Measurements from ENCODE around the gene FOXN3.
"Not testable (repeated sequence)": the region's sequence is repeated elsewhere in the genome, so short reads cannot be mapped to it uniquely, and the experiment has no call there.

Gene FOXN3

DNA sequence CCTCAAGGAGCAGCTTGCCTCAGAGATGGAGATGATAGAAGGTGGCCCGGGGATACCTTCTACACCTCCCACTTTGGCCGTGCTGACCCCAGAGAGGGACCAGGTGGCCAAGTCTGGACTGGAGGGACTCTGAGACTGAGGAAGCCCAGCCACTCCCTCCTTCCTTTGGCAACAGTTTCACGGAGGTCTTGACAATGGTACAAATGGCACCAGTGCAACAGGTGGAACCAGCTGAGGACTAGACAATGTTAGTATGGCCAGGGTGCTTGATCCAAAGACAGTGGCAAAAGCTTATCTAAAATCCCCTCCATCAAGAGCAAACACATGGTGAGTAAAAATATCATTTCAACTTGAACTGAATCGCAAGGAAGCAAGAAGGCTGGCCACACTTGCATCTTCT is 117.4 kb downstream of the FOXN3 start:
- no peaks in the 10 kb centered on the region for H3K36me3 ChIP-seq (ENCODE audit: insufficient read depth, low read length)
- H3K9me3 ChIP-seq (ENCODE audit: low read length), result peaks cover 4% of the 10 kb centered on the region
- no peak overlapping the region for H2AFZ ChIP-seq (ENCODE audit: low read depth, low read length)
- H3K4me3 ChIP-seq (ENCODE audit: low read length), result no peak overlapping the region
- peaks cover 24% of the 10 kb centered on the region for H3K4me1 ChIP-seq (ENCODE audit: insufficient read depth, low read length)
- H3K27me3 ChIP-seq (ENCODE audit: insufficient read depth, low read length), result no peaks in the 10 kb centered on the region

DNA sequence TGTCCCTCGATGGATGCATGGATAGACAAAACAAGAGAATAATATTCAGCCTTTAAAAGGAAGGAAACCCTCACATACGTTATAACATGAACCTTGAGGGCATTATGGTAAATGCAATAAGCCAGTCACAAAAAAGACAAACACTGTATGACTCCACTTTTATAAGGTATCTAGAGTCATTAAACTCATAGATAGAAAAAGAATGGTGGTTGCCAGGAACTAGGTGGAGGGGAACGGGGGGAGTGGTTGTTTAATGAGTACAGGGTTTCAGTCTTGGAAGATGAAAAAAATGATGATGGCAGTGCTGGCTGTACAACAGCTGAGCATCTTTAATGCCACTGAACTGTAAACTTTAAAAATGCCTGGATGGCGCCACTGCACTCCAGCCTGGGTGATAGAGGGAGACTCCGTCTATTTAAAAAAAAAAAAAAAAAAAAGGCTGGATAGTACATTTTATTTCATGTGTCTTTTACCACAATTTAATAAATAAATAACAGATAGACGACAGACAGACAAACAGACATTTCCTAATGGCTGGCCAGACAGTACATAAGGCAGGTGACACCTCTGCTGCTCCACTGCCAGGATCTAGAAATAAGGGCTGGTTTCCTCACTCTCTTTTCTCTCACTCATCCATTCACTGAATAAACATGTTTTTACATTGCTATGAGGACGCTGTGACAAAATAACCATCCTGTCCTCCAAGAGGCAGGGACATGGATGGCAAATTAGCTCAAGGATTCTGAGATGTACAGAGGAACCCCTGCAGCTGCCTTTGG is 118.8 kb downstream of the FOXN3 start:
- Histone ChIP-seq H2AFZ (ENCODE audit: low read depth, low read length) (no peak overlapping the region), H3K9me3 (ENCODE audit: low read length) (peaks cover 4% of the 10 kb centered on the region), H3K4me3 (ENCODE audit: low read length) (no peak overlapping the region), H3K36me3 (ENCODE audit: insufficient read depth, low read length) (no peaks in the 10 kb centered on the region), H3K4me1 (ENCODE audit: insufficient read depth, low read length) (peaks cover 21% of the 10 kb centered on the region), H3K27me3 (ENCODE audit: insufficient read depth, low read length) (no peaks in the 10 kb centered on the region)

DNA sequence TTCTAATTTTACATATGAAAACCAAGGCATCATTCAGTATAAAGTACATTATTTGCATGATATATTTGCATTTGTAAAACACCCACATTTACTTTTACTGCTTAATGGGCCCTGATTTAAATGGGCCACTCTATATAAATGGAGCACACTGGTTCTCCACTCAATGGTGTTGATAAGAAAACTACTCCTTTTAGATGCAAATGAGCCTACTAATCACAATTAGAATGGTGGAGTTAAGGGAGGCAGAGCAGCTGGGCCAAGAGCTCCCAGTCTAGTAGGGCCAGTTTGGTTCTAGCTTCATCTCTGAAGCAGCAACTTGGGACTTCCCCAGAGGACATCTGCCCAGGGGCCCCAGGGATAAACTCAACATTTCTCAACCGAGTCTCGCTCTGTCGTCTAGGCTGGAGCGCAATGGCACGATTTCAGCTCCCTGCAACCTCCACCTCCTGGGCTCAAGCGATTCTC is 120.7 kb downstream of the FOXN3 start:
- Histone ChIP-seq H3K36me3 (ENCODE audit: insufficient read depth, low read length) (no peaks in the 10 kb centered on the region), H3K4me1 (ENCODE audit: insufficient read depth, low read length) (peaks cover 18% of the 10 kb centered on the region), H3K9me3 (ENCODE audit: low read length) (peaks cover 4% of the 10 kb centered on the region), H3K27me3 (ENCODE audit: insufficient read depth, low read length) (no peaks in the 10 kb centered on the region), H2AFZ (ENCODE audit: low read depth, low read length) (no peak overlapping the region), H3K4me3 (ENCODE audit: low read length) (no peak overlapping the region)

DNA sequence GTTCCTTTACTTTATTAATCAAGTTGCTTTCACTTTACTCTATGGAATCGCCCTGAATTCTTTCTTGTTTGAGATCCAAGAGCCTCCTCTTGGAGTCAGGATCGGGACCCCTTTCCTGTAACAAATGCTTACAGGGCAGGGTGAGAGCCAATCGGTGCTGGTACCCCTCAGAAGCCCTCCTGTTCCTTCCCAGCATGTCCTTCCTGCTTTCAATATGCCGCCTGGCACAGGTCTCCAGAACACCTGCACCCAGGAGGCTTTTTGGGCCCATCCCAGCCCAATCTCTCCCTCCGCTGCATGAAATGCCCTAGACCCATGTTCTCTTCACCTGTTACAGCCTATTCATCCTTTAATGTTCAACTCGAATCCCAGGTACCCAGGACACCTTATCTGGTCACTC is 122.2 kb downstream of the FOXN3 start:
- Histone ChIP-seq H3K36me3 (ENCODE audit: insufficient read depth, low read length) (no peaks in the 10 kb centered on the region), H3K4me3 (ENCODE audit: low read length) (no peak overlapping the region), H3K27me3 (ENCODE audit: insufficient read depth, low read length) (no peaks in the 10 kb centered on the region), H3K9me3 (ENCODE audit: low read length) (peaks cover 4% of the 10 kb centered on the region), H3K4me1 (ENCODE audit: insufficient read depth, low read length) (peaks cover 18% of the 10 kb centered on the region), H2AFZ (ENCODE audit: low read depth, low read length) (no peak overlapping the region)

DNA sequence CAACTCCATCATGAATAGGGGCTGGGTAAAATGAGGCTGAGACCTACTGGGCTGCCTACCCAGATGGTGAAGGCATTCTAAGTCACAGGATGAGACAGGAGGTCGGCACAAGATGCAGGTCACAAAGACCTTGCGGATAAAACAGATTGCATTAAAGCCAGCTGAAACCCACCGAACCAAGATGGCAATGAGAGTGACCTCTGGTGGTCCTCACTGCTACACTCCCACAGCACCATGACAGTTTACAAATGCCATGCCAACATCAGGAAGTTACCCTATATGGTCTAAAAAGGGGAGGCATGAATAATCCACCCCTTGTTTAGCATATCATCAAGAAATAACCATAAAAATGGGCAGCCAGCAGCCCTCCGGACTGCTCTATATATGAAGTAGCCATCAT is 122.6 kb downstream of the FOXN3 start:
- not testable (repeated sequence) for H3K4me3 ChIP-seq (ENCODE audit: low read length); H3K36me3 ChIP-seq (ENCODE audit: insufficient read depth, low read length); H2AFZ ChIP-seq (ENCODE audit: low read depth, low read length); H3K27me3 ChIP-seq (ENCODE audit: insufficient read depth, low read length); H3K9me3 ChIP-seq (ENCODE audit: low read length)
- H3K4me1 ChIP-seq (ENCODE audit: insufficient read depth, low read length), result peaks cover 18% of the 10 kb centered on the region

- Histone ChIP-seq H2AFZ (ENCODE audit: low read depth, low read length) (no peak overlapping the region), H3K9me3 (ENCODE audit: low read length) (no peaks in the 10 kb centered on the region), H3K27me3 (ENCODE audit: insufficient read depth, low read length) (no peaks in the 10 kb centered on the region), H3K4me1 (ENCODE audit: insufficient read depth, low read length) (peaks cover 18% of the 10 kb centered on the region), H3K4me3 (ENCODE audit: low read length) (no peak overlapping the region), H3K36me3 (ENCODE audit: insufficient read depth, low read length) (no peaks in the 10 kb centered on the region)
These were observed 123.0 kb downstream of the FOXN3 start for GRCh38 chr14:89294060-89294459.

GRCh38 chr14:89293314-89293916 is 123.6 kb downstream of the FOXN3 start:
- Histone ChIP-seq H2AFZ (ENCODE audit: low read depth, low read length) (no peak overlapping the region), H3K4me1 (ENCODE audit: insufficient read depth, low read length) (peaks cover 18% of the 10 kb centered on the region), H3K9me3 (ENCODE audit: low read length) (no peaks in the 10 kb centered on the region), H3K27me3 (ENCODE audit: insufficient read depth, low read length) (no peaks in the 10 kb centered on the region), H3K4me3 (ENCODE audit: low read length) (no peak overlapping the region), H3K36me3 (ENCODE audit: insufficient read depth, low read length) (no peaks in the 10 kb centered on the region)

DNA sequence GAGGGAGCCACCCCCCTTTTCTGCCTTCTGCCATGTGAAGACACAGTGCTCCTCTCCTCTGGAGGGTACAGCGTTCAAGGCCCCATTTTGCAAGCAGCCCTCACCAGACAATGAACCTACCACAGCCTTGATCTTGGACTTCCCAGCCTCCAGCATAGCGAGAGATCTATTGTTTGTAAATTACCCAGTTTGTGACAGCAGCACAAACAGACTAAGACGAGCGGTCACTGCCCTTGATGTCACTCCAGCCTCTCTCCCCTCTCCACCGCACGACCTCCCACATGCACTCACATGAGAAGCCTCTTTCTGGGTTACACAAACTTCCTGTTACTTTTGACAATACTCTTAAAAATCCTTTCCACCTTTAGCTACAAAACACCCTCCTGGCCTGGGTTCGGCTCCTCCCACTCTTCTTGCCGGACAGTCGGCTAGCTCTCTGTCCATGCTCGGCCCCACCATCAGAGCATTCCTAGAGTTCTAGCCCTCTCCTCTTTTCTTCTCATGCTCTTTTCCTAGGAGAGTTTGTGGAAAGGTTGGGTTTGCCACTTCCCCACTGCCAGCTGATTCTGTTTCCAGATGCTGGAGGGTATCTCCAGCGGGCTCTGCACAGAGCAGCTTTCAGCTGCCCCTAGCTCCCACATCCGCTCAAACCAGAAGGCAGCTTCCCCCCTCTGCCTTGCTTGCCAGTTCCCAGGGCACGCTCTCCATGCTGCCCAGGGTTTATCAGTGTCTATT is 124.3 kb downstream of the FOXN3 start:
- H3K9me3 ChIP-seq (ENCODE audit: low read length), result no peaks in the 10 kb centered on the region
- no peaks in the 10 kb centered on the region for H3K27me3 ChIP-seq (ENCODE audit: insufficient read depth, low read length)
- H3K36me3 ChIP-seq (ENCODE audit: insufficient read depth, low read length), result no peaks in the 10 kb centered on the region
- peaks cover 18% of the 10 kb centered on the region for H3K4me1 ChIP-seq (ENCODE audit: insufficient read depth, low read length)
- H2AFZ ChIP-seq (ENCODE audit: low read depth, low read length), result no peak overlapping the region
- H3K4me3 ChIP-seq (ENCODE audit: low read length), result no peak overlapping the region

GRCh38 chr14:89291351-89291940 is 125.6 kb downstream of the FOXN3 start:
- no peaks in the 10 kb centered on the region for H3K27me3 ChIP-seq (ENCODE audit: insufficient read depth, low read length)
- no peaks in the 10 kb centered on the region for H3K36me3 ChIP-seq (ENCODE audit: insufficient read depth, low read length)
- no peak overlapping the region for H2AFZ ChIP-seq (ENCODE audit: low read depth, low read length)
- no peak overlapping the region for H3K4me3 ChIP-seq (ENCODE audit: low read length)
- peaks cover 18% of the 10 kb centered on the region for H3K4me1 ChIP-seq (ENCODE audit: insufficient read depth, low read length)
- H3K9me3 ChIP-seq (ENCODE audit: low read length), result no peaks in the 10 kb centered on the region

- Histone ChIP-seq H2AFZ (ENCODE audit: low read depth, low read length) (no peak overlapping the region), H3K36me3 (ENCODE audit: insufficient read depth, low read length) (no peaks in the 10 kb centered on the region), H3K4me3 (ENCODE audit: low read length) (no peak overlapping the region), H3K4me1 (ENCODE audit: insufficient read depth, low read length) (peaks cover 18% of the 10 kb centered on the region), H3K27me3 (ENCODE audit: insufficient read depth, low read length) (no peaks in the 10 kb centered on the region), H3K9me3 (ENCODE audit: low read length) (no peaks in the 10 kb centered on the region)
These were observed 126.2 kb downstream of the FOXN3 start for GRCh38 chr14:89290813-89291212.

DNA sequence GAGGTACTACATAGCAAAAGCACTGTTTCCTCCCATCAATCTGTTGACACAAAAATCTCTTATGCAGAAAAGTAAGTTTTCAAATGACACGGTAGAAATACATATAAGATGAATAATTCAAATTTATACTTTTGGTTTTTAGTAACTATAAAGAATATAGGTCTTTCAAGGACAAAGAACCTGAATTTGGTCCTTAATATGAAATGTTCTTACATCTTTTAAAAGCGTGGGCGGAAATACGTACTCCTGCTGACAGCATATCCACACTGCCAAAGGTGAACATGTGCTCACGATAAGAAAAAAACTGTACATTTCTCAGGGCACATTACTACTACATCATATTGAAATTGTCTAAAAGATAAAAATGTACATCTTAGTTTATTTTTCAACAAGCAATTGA is 127.6 kb downstream of the FOXN3 start:
- Histone ChIP-seq H3K4me3 (ENCODE audit: low read length) (no peak overlapping the region), H3K9me3 (ENCODE audit: low read length) (no peaks in the 10 kb centered on the region), H3K36me3 (ENCODE audit: insufficient read depth, low read length) (no peaks in the 10 kb centered on the region), H2AFZ (ENCODE audit: low read depth, low read length) (no peak overlapping the region), H3K27me3 (ENCODE audit: insufficient read depth, low read length) (no peaks in the 10 kb centered on the region), H3K4me1 (ENCODE audit: insufficient read depth, low read length) (peaks cover 18% of the 10 kb centered on the region)

DNA sequence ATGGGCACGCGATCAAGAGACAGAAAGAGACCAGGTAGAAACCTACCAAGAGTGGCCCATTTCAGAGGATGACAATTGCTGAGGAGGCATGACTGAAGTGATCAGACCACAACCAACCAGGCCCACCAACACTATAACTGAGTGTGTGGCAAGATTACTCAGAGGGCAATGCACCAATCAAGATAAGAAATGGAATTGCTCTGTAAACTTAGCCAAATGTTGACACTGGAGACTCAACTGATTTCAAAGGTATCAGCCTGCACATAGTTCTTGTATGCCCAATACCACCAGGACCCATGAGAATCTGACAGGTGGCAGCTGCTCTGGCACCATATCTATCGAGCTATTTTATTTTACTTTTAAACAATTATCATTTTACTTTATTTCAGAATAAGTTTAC is 128.9 kb downstream of the FOXN3 start:
- no peaks in the 10 kb centered on the region for H3K36me3 ChIP-seq (ENCODE audit: insufficient read depth, low read length)
- no peaks in the 10 kb centered on the region for H3K9me3 ChIP-seq (ENCODE audit: low read length)
- H2AFZ ChIP-seq (ENCODE audit: low read depth, low read length), result no peak overlapping the region
- H3K4me3 ChIP-seq (ENCODE audit: low read length), result no peak overlapping the region
- H3K4me1 ChIP-seq (ENCODE audit: insufficient read depth, low read length), result peaks cover 8% of the 10 kb centered on the region
- H3K27me3 ChIP-seq (ENCODE audit: insufficient read depth, low read length), result no peaks in the 10 kb centered on the region
